Loucy (cell line): Measurements from ENCODE around the gene C1orf159.

Experiments used
- H2AFZ ChIP-seq: fragments of 200-600 bp; sonication (generic); 2 replicates; pipeline ENCODE4 v1.6.0; 2016; ENCODE audit warnings: antibody characterized with exemption, mild to moderate bottlenecking, low read length, moderate library complexity
- H3F3A ChIP-seq: fragments of 200-600 bp; 2 replicates; pipeline ENCODE4 v1.6.0; 2016; ENCODE audit warnings: antibody characterized with exemption, low read depth, mild to moderate bottlenecking
- H3K27me3 ChIP-seq: fragments of 200-600 bp; sonication (generic); 2 replicates; pipeline ENCODE4 v1.6.1; 2014; ENCODE audit warnings: low read length, mild to moderate bottlenecking; ENCODE audit not compliant: insufficient read depth, poor library complexity, severe bottlenecking
- H3K36me3 ChIP-seq: fragments of 200-600 bp; sonication (generic); 2 replicates; pipeline ENCODE4 v1.6.1; 2016; ENCODE audit warnings: low read length; ENCODE audit not compliant: insufficient read depth
- H3K4me1 ChIP-seq: fragments of 200-600 bp; sonication (generic); 2 replicates; pipeline ENCODE4 v1.5.1; 2014; ENCODE audit warnings: low read length, mild to moderate bottlenecking; ENCODE audit not compliant: insufficient read depth, poor library complexity, severe bottlenecking
- H3K4me2 ChIP-seq: fragments of 200-600 bp; sonication (generic); 2 replicates; pipeline ENCODE4 v1.6.0; 2014; ENCODE audit warnings: antibody characterized with exemption, low read length, low read depth, mild to moderate bottlenecking; ENCODE audit not compliant: poor library complexity, severe bottlenecking
- H3K4me3 ChIP-seq: fragments of 200-600 bp; sonication (generic); 2 replicates; pipeline ENCODE4 v1.5.1; 2014; ENCODE audit warnings: low read length, mild to moderate bottlenecking, mixed read lengths; ENCODE audit not compliant: poor library complexity, severe bottlenecking
- H3K79me2 ChIP-seq: fragments of 200-600 bp; sonication (generic); 2 replicates; pipeline ENCODE4 v1.6.1; 2014; ENCODE audit warnings: low read length; ENCODE audit not compliant: insufficient read depth
- H3K9ac ChIP-seq: fragments of 200-600 bp; sonication (generic); 2 replicates; pipeline ENCODE4 v1.6.0; 2014; ENCODE audit warnings: mild to moderate bottlenecking, low read depth, low read length, moderate library complexity; ENCODE audit not compliant: poor library complexity, severe bottlenecking
- H3K9me2 ChIP-seq: fragments of 200-600 bp; sonication (generic); replicated peaks from 2 replicates; pipeline ENCODE4 v1.6.1; 2016; ENCODE audit warnings: low read depth, low read length, mixed read lengths
- H3K9me3 ChIP-seq: fragments of 200-600 bp; sonication (generic); 2 replicates; pipeline ENCODE4 v1.6.1; 2014; ENCODE audit warnings: mild to moderate bottlenecking, antibody characterized with exemption, low read length, low read depth; ENCODE audit not compliant: insufficient read depth
- H4K20me1 ChIP-seq: fragments of 200-600 bp; sonication (generic); 2 replicates; pipeline ENCODE4 v1.6.0; 2014; ENCODE audit warnings: antibody characterized with exemption, low read length, mild to moderate bottlenecking; ENCODE audit not compliant: insufficient read depth, poor library complexity, severe bottlenecking
- CTCF ChIP-seq: fragments of 200-600 bp; sonication (generic); conservative IDR thresholded peaks from 2 replicates; pipeline ENCODE4 v1.5.1; 2014; ENCODE audit warnings: mild to moderate bottlenecking, antibody characterized with exemption, low read length
- EZH2phosphoT487 ChIP-seq: fragments of 200-600 bp; IDR thresholded peaks from 2 replicates; pipeline ENCODE4 v1.6.1; 2018; ENCODE audit warnings: antibody characterized with exemption, mild to moderate bottlenecking, moderate library complexity, borderline replicate concordance

C1orf159 gene

GRCh38 chr1:1053682-1054081 lies 62.2 kb downstream of the C1orf159 start:
- Histone ChIP-seq H3K4me1 (peaks cover under 1% of the 10 kb centered on the region), H4K20me1 (no peaks in the 10 kb centered on the region), H3K4me2 (no peak overlapping the region), H3F3A (no peaks in the 10 kb centered on the region), H3K9me2 (no peaks in the 10 kb centered on the region), H3K27me3 (no peaks in the 10 kb centered on the region), H3K36me3 (no peaks in the 10 kb centered on the region), H3K4me3 (no peak overlapping the region), H2AFZ (no peak overlapping the region), H3K79me2 (no peaks in the 10 kb centered on the region), H3K9me3 (no peaks in the 10 kb centered on the region), H3K9ac (no peak overlapping the region)
- TF ChIP-seq EZH2phosphoT487, result no peak
- TF ChIP-seq CTCF, result no peak

GRCh38 chr1:1053022-1053421 lies 62.9 kb downstream of the C1orf159 start:
- Histone ChIP-seq H3K79me2 (no peaks in the 10 kb centered on the region), H3K4me3 (no peak overlapping the region), H3K9me2 (no peaks in the 10 kb centered on the region), H3F3A (no peaks in the 10 kb centered on the region), H2AFZ (no peak overlapping the region), H3K4me2 (no peak overlapping the region), H3K27me3 (no peaks in the 10 kb centered on the region), H3K9ac (no peak overlapping the region), H4K20me1 (no peaks in the 10 kb centered on the region), H3K9me3 (no peaks in the 10 kb centered on the region), H3K36me3 (no peaks in the 10 kb centered on the region), H3K4me1 (no peaks in the 10 kb centered on the region)
- TF ChIP-seq EZH2phosphoT487 (no peak), CTCF (no peak)

DNA sequence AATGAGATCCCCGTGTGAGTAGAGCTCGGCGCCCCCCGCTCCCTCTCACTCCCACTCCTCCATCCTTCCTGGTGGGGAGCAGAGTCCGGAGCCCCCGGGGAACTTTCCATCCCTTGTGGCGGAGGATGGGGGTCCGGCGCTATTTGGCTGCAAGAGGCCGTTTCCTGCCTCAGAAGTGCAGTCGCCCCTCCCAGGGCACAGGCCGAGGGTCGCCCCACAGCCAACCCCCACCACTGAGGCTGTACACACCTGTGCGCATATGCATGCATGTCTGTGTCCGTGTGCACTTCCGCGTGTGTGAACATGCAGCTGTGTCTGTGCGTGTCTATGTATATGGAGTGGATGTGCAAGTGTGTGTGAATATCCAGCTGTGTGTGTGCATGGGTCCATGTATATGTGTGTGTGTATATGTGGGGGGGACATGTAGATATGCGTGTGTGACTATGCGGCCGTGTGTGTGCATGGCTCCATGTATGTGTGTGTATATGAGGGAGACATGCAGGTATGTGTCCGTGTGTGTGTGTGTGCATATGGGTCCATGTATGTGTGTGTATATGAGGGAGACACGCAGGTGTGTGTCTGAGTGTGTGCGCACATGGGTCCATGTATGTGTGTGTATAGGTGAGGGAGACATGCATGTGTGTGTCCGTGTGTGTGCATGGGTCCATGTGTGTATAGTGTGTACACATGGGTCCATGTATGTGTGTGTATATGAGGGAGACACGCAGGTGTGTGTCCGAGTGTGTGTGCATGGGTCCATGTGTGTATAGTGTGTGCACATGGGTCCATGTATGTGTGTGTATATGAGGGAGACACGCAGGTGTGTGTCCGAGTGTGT lies 63.7 kb downstream of the C1orf159 start:
- Histone ChIP-seq H4K20me1 (no peaks in the 10 kb centered on the region), H2AFZ (no peak overlapping the region), H3K4me2 (no peak overlapping the region), H3K27me3 (no peaks in the 10 kb centered on the region), H3K9ac (no peak overlapping the region), H3K36me3 (no peaks in the 10 kb centered on the region), H3K9me3 (no peaks in the 10 kb centered on the region), H3K9me2 (no peaks in the 10 kb centered on the region), H3F3A (no peaks in the 10 kb centered on the region), H3K4me3 (no peak overlapping the region), H3K79me2 (no peaks in the 10 kb centered on the region), H3K4me1 (no peaks in the 10 kb centered on the region)
- TF ChIP-seq EZH2phosphoT487, result no peak
- no peak for TF ChIP-seq CTCF
